Measurements from ENCODE around the gene PARG.

DNA sequence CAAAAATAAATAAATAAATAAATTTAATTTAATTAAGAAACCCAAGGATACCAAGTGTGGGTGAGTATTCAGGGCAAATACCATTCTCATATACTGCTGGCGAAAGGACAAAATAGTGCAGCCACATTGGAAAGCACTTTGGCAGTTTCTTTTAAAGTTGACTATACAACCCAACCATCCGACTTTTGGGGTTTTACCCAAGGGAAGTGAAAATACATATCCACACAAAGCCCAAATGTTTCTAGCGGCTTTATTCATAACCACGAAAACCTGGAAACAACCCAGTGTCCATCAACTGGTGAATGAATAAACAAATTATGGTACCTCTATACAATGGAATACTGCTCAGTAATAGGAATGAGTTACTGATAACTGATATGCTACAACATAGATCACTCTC, 143.6 kb downstream of the PARG start:
- TF ChIP-seq CTCF (IDR thresholded peaks at IDR 0.05), result no peak
- TF ChIP-seq EZH2phosphoT487 (IDR thresholded peaks at IDR 0.05), result no peak
- TF ChIP-seq EZH2 (IDR thresholded peaks at IDR 0.05), result no peak

Measured in neural progenitor cell (in vitro differentiated cells).